ENCODE measurements around the gene HCFC1R1. TPM values are rescaled to one million over a fixed set of nuclear protein-coding genes. Genes with fewer than 3 reads are reported as not detected.

The HCFC1R1 gene
- total RNA-seq, 4 donors from 2014 or later, result 17.9 to 32.4 (median 18.4) TPM

- no peak for DNase-seq
- H3K36me3 ChIP-seq, result no peaks in the 10 kb centered on the region
- peaks cover 8 to 20% (median 12%) of the 10 kb centered on the region in 3 donors for H3K4me1 ChIP-seq
- H3K27me3 ChIP-seq, result peaks cover 7 to 63% (median 9%) of the 10 kb centered on the region in 4 donors
- H3K9me3 ChIP-seq, result no peaks in the 10 kb centered on the region
- no peak for TF ChIP-seq POLR2A (IDR thresholded peaks at IDR 0.05)
- no peak for TF ChIP-seq CTCF (IDR thresholded peaks at IDR 0.05)
- H3K4me3 ChIP-seq, result no peak overlapping the region
- H3K27ac ChIP-seq, result no peak overlapping the region
- intact Hi-C loops (cut with DNase I), result no loop called here
- 28 to 46% methylated on average over 4 of the region's 4 CpGs for WGBS, 2 donors
Measured at GRCh38 chr16:3051009-3051408, 27.3 kb upstream of the HCFC1R1 start.

- intact Hi-C loops (cut with DNase I), result no loop called here
- Histone ChIP-seq H3K9me3 (no peaks in the 10 kb centered on the region), H3K27me3 (peaks cover 8 to 68% (median 11%) of the 10 kb centered on the region in 4 donors), H3K36me3 (no peaks in the 10 kb centered on the region), H3K4me3 (no peak overlapping the region), H3K4me1 (peaks cover 13 to 25% (median 17%) of the 10 kb centered on the region in 3 donors), H3K27ac (no peak overlapping the region)
- TF ChIP-seq CTCF (IDR thresholded peaks at IDR 0.05) (no peak), POLR2A (IDR thresholded peaks at IDR 0.05) (no peak)
- 77 to 81% methylated on average over 5 of the region's 5 CpGs for WGBS, 2 donors
- DNase-seq, result no peak
Measured at GRCh38 chr16:3050487-3050886, 26.7 kb upstream of the HCFC1R1 start.

DNA sequence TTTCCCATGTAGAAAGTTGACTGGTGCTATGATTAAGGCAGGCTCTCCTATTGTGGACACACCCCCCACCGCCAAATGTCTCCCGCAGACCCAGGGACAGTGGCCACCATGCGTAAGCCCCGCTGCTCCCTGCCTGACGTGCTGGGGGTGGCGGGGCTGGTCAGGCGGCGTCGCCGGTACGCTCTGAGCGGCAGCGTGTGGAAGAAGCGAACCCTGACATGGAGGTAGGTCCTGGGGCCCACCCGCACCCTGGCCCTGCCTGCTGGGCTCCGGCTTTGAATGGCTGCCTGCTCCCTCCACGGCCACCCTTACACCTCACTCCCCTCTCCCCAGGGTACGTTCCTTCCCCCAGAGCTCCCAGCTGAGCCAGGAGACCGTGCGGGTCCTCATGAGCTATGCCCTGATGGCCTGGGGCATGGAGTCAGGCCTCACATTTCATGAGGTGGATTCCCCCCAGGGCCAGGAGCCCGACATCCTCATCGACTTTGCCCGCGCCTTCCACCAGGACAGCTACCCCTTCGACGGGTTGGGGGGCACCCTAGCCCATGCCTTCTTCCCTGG lies 26.3 kb upstream of the HCFC1R1 start:
- Histone ChIP-seq H3K4me3 (no peak overlapping the region), H3K27ac (no peak overlapping the region), H3K9me3 (no peaks in the 10 kb centered on the region), H3K36me3 (no peaks in the 10 kb centered on the region), H3K4me1 (peaks cover 17 to 30% (median 21%) of the 10 kb centered on the region in 3 donors), H3K27me3 (peaks cover 8 to 73% (median 14%) of the 10 kb centered on the region in 4 donors)
- no peak for DNase-seq
- 67 to 89% methylated on average over 7 to 19 of the region's 26 CpGs for WGBS, 2 donors
- intact Hi-C loops (cut with DNase I), result no loop called here
- no peak for TF ChIP-seq POLR2A (IDR thresholded peaks at IDR 0.05)
- TF ChIP-seq CTCF (IDR thresholded peaks at IDR 0.05), result no peak

GRCh38 chr16:3047387-3047720 lies 23.6 kb upstream of the HCFC1R1 start:
- Histone ChIP-seq H3K27ac (no peak overlapping the region), H3K27me3 (peaks cover 8 to 99% (median 19%) of the 10 kb centered on the region in 4 donors), H3K4me3 (no peak overlapping the region), H3K9me3 (no peaks in the 10 kb centered on the region), H3K4me1 (peaks cover 17 to 30% (median 21%) of the 10 kb centered on the region in 3 donors), H3K36me3 (no peaks in the 10 kb centered on the region)
- intact Hi-C loops (cut with DNase I), result no loop called here
- no peak for DNase-seq
- TF ChIP-seq POLR2A (IDR thresholded peaks at IDR 0.05) (no peak), CTCF (IDR thresholded peaks at IDR 0.05) (no peak)
- 19 to 60% methylated on average over 1 to 9 of the region's 13 CpGs for WGBS, 2 donors

DNA sequence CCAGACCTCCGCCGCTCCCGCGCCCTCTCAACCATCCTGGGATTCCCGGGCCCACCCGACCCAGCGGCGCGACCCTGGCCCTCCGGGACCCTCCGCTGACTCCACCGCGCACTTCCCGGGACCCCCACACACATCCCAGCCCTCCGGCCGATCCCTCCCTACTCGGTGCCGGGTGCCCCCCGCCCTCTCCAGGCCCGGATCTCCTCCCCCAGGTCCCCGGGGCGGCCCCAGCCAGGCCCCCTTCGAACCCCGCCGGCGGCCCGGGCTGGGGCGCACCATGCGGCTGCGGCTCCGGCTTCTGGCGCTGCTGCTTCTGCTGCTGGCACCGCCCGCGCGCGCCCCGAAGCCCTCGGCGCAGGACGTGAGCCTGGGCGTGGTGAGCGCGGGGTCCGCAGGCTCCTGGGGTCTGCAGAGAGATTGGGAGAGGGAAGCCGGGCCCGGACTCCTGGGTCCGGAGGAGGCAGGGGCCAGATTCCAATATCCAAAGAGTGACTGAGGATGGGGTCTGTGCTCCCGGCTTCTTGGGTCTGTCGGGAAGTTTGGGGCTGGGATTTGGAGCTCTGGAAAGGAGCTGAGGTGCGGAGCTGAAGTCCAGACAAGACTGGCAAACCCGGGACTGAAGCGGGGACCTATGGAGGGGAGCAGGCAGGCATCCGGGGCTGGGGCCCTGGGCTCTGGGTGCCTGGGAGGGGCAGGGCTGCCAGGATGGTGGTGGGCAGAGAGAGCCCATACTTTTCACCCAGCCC lies 23.1 kb upstream of the HCFC1R1 start:
- Histone ChIP-seq H3K4me1 (peaks cover 17 to 25% (median 21%) of the 10 kb centered on the region in 3 donors), H3K36me3 (no peaks in the 10 kb centered on the region), H3K4me3 (peak overlapping the region; percentile 20 to 60 (median 46)), H3K27me3 (peaks cover 8 to 100% (median 19%) of the 10 kb centered on the region in 4 donors), H3K9me3 (no peaks in the 10 kb centered on the region), H3K27ac (no peak overlapping the region)
- 3% methylated on average over 5 of the region's 54 CpGs; no CpG with 5 or more reads in 1 of the 2 donors for WGBS, 2 donors
- intact Hi-C loops (cut with DNase I), result no loop called here
- TF ChIP-seq CTCF (IDR thresholded peaks at IDR 0.05), result no peak
- TF ChIP-seq POLR2A (IDR thresholded peaks at IDR 0.05), result no peak
- no peak for DNase-seq
